ENCODE results near the gene GLIS1. TPM values are rescaled to one million over a fixed set of nuclear protein-coding genes. Genes with fewer than 3 reads are reported as not detected.

Gene GLIS1
- total RNA-seq, 1 experiment from 2014 or later: 0.14 TPM

DNA sequence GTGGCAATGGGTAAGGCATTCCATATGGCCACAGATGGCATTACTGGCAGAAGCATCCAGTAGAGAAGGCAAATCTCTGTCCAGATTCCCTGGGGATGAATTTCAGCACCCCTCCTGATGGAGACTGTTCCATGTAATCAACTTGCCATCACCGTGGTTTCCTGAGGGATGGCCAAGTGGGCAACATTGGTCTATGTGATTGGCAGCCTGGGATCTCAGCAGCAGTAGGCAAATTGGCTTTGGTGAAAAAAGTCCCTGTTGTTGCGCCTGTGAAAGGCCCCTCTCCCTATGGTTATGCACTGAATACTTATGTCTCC is 260.5 kb downstream of the GLIS1 start:
- in situ Hi-C loops (cut with HindIII; ENCODE audit: low sequenced_read_pairs): no loop called here
- DNase-seq (ENCODE audit: low spot score): no peak

GRCh38 chr1:53477651-53478501 is 261.1 kb downstream of the GLIS1 start:
- in situ Hi-C loops (cut with HindIII; ENCODE audit: low sequenced_read_pairs): no loop called here
- DNase-seq (ENCODE audit: low spot score): peak; percentile 44

DNA sequence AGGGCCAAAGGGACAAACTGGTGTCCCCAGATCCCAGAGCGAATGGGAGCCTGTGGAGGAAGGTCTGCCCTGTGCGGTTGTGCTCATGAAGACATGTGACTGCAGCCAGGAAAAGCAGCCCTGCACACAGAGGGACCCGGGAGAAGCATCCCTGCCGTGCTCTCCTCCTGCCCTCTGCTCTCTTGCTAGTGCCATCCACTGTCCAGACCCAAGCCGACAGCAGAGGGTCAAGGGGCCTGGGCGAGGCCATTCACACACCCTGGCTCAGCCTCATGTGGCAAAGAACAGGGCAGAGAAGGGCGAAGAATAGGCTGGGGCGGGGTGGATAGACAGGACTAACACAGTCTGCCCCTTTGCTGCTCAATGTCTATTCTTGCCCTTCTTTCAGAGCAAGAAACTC is 262.4 kb downstream of the GLIS1 start:
- in situ Hi-C loops (cut with HindIII; ENCODE audit: low sequenced_read_pairs): no loop called here
- DNase-seq (ENCODE audit: low spot score): no peak

DNA sequence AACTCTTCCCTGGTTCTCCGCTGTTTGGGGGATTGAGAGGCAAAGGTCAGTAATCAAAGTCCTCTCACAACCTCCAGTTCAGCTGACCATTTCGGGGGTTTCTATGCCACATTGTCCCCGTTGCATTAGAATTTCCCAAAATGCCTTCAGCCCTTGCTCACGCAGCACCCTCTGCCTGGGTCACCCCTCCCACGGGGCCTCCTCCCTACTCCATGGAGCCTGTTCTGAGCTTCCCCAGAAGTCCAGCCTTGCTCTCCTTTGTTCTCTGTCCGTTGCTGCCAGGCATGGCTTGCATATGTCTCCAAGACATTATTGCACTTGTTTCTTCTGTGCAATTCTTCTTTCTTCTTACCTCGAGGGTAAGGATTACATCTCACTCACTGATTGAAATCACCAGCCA is 263.3 kb downstream of the GLIS1 start:
- in situ Hi-C loops (cut with HindIII; ENCODE audit: low sequenced_read_pairs): no loop called here
- no peak for DNase-seq (ENCODE audit: low spot score)

GRCh38 chr1:53473463-53473862 is 265.5 kb downstream of the GLIS1 start:
- in situ Hi-C loops (cut with HindIII; ENCODE audit: low sequenced_read_pairs): no loop called here
- DNase-seq (ENCODE audit: low spot score): no peak

- in situ Hi-C loops (cut with HindIII; ENCODE audit: low sequenced_read_pairs): no loop called here
- no peak for DNase-seq (ENCODE audit: low spot score)
Observed at GRCh38 chr1:53471000-53471399, 268.0 kb downstream of the GLIS1 start.

DNA sequence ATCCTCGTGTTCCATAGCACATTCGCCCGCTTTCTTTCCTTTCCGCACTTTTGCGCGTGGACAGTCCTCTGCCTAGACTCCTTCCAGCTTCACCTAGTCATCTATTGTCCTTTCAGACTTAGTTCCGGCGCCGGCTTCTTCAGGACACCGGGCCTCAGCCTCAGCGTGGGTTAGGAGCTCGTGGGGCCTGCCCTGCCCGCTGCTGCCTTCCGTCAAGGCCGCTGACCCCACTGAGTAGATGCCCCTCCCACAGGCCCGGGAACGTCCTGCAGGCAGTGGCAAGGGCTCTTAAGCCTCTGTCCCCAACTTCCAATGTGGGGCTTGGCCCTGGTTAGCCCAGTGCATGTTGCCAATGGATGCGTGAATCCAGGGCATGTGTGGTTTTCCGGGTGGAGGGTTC is 268.4 kb downstream of the GLIS1 start:
- in situ Hi-C loops (cut with HindIII; ENCODE audit: low sequenced_read_pairs): no loop called here
- DNase-seq (ENCODE audit: low spot score): no peak

DNA sequence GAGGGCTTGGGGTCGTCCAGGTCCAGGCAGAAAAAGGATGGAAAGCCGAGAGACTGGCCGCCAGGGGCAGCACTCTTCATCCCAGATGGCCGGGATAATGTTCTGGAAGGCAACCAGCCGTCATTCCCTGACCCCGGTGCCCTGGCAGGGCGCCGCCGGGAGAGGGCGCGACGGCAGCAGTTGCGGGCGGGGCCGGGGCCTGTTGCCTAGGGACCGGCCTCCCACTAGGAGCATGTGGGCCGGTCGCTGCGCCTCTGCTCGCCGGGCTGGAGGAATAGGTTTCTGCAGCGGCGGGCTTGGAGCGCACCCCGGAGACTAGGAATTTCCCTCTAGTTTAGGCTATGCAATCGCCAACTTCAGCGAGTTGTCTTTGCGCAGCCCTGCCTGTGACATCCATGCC is 268.8 kb downstream of the GLIS1 start:
- peak; percentile 60 for DNase-seq (ENCODE audit: low spot score)
- in situ Hi-C loops (cut with HindIII; ENCODE audit: low sequenced_read_pairs): no loop called here

GRCh38 chr1:53469373-53469772 is 269.6 kb downstream of the GLIS1 start:
- no peak for DNase-seq (ENCODE audit: low spot score)
- in situ Hi-C loops (cut with HindIII; ENCODE audit: low sequenced_read_pairs): no loop called here

DNA sequence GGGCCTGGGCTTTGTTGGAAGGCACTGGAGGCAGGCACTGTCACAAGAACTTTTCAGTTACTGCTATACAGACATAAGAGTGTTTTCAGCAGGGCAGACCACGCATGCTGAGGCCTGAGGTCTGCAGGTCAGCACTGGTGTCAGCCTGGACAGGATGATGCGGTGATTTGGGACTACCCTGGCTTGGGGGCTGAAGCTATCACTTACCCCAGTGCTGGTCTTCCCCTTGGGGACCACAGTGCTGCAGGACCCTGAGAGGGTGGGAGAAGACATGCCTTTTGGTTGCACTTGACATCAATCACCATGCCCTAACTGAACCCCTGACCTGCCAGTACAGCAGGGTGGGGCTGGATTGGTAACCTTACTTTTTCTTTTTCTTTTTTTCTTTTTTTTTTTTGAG is 270.6 kb downstream of the GLIS1 start:
- no peak for DNase-seq (ENCODE audit: low spot score)
- in situ Hi-C loops (cut with HindIII; ENCODE audit: low sequenced_read_pairs): no loop called here

GRCh38 chr1:53467391-53467790 is 271.6 kb downstream of the GLIS1 start:
- no peak for DNase-seq (ENCODE audit: low spot score)
- in situ Hi-C loops (cut with HindIII; ENCODE audit: low sequenced_read_pairs): no loop called here

DNA sequence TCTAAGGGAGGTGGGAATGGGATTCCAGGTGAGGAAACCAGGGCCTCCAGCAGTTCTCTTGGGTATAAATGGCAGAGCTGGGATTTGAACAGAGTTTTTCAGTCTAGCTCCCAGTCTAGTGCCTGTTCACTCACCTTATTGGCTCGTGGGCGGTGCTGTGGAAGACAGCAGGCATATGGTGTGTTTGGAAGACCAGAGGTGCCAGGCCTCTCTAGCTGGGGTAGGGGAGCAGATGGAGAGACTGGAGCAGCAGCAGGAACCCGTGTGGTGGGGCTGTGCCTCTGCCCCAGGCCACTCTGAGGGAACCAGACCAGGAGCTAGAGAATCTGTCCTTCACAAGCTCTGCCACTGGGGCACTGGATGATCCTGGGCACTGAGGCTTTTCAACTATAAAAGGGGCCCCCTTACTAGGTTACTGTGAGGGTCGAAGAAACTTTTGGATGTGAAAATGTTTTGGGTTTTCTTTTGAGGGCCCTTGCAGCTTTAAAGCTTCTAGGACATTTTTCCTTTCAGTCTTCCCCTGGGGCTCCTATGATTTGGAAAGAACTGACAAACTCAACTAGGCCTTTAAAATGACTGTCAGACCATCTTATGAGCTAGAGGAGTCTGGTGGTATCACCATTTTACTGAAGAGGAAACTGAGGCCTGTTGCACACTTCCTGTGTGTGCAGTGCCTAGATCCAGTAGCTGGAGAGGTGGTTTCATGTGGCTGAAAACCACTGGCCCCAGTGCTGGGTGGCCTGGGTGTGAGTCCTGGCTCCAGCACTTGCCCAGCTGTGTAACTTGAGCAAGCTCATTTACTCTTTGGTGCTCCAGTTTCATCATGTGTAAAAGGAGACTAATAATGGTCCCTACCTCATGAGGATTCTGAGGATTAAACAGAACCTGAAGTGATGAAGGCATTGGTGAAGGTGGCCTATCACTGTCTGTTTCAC is 273.7 kb downstream of the GLIS1 start:
- in situ Hi-C loops (cut with HindIII; ENCODE audit: low sequenced_read_pairs): no loop called here
- no peak for DNase-seq (ENCODE audit: low spot score)

GRCh38 chr1:53463961-53464899 is 274.7 kb downstream of the GLIS1 start:
- DNase-seq (ENCODE audit: low spot score): no peak
- in situ Hi-C loops (cut with HindIII; ENCODE audit: low sequenced_read_pairs): no loop called here

- in situ Hi-C loops (cut with HindIII; ENCODE audit: low sequenced_read_pairs): no loop called here
- DNase-seq (ENCODE audit: low spot score): no peak
Observed at GRCh38 chr1:53462769-53463501, 276.0 kb downstream of the GLIS1 start.

GRCh38 chr1:53462193-53462592 is 276.8 kb downstream of the GLIS1 start:
- in situ Hi-C loops (cut with HindIII; ENCODE audit: low sequenced_read_pairs): no loop called here
- no peak for DNase-seq (ENCODE audit: low spot score)

DNA sequence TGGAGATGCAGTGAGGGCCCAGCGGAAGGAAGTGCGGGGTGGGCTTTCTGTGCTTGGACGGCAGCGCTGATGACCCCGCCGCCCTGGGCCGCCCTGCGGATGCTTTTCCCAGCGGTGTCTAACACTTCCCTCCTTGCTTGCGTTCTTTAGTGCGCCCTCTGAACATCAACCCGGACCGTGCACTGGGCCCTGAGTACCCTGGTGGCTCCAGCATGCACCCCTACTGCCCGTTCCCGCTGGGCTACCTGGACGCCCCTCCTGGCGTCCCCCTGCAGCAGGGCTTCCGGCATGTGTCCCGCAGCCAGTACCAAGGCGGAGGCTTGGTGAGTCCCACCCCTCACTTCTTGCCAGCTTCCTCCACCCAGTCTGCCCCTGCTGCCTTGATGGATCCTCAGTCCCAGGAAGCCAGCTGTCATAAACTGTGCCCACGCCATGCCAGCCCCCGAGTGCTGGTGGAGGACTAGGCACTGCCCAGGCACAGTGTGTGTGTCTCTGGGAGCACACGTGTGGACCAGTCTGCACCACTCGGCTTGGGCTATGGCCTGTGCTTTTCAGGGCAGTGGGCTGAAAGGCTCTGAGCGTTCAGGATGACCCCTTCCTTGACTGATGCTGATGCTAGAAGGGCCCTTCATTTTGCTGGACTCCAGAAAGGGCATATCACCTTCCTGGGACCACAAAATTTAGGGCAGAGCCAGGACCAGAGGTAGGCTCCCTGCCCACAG is 277.5 kb downstream of the GLIS1 start:
- no peak for DNase-seq (ENCODE audit: low spot score)
- in situ Hi-C loops (cut with HindIII; ENCODE audit: low sequenced_read_pairs): no loop called here

DNA sequence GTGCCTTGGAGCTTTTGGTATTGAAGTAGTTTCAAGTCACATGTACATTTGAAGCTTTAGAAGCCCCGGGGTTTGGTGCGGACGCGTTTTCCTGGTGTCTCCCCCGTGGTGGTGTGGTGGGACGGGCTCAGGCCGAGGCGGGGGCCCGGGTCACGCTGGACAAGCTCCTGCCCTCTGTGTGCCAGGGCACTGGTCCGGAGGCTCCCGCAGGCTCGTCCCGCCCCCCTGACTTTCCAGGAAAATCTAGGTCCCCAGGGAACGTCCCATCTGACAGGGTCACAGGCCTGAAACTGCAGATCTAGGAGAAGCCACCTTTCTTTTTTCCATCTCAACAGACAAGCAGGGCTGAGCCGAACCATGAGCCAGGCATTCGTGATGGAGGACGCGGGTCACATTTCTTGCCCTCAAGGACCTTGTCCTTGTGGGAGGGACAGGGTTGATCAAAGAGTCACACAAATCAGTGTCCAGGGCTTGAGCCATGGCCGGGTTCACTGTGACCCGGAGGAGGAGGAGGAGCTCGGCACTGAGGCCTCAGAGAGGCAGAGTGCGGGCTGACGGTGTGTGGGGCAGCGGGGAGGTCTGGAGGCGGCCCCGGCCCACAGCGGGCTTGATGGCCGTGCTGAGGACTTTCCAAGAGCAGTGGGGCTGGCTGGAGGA is 278.2 kb downstream of the GLIS1 start:
- no peak for DNase-seq (ENCODE audit: low spot score)
- in situ Hi-C loops (cut with HindIII; ENCODE audit: low sequenced_read_pairs): no loop called here

- in situ Hi-C loops (cut with HindIII; ENCODE audit: low sequenced_read_pairs): no loop called here
- DNase-seq (ENCODE audit: low spot score): no peak
Observed at GRCh38 chr1:53460211-53460634, 278.7 kb downstream of the GLIS1 start.

Measured in G401 (cell line).